Uterus (tissue), 4 donors: ENCODE data around the gene JAKMIP2. TPM values are rescaled to one million over a fixed set of nuclear protein-coding genes. Genes with fewer than 3 reads are reported as not detected.
"Not testable (repeated sequence)": the region's sequence is repeated elsewhere in the genome, so short reads cannot be mapped to it uniquely, and the experiment has no call there.

ENCODE experiments used
- DNase-seq, 2 donors: peaks; one replicate each; pipeline ENCODE4 v3.0.0-alpha.2; 2019 to 2020
- H3K27ac ChIP-seq, 2 donors: fragments of 200-600 bp; sonication (generic); 1 replicate in 1 of 2; 2 replicates in 1 of 2; pipeline ENCODE4 v1.5.1; 2016 to 2018
- H3K27me3 ChIP-seq, 2 donors: fragments of 200-600 bp; sonication (generic); one replicate each; pipeline ENCODE4 v1.5.1; 2018 to 2019; ENCODE audit warnings: control low read depth in 1 of 2
- H3K36me3 ChIP-seq, 2 donors: fragments of 200-600 bp; sonication (generic); one replicate each; pipeline ENCODE4 v1.5.1; 2019; ENCODE audit warnings: control low read depth in 1 of 2
- H3K4me1 ChIP-seq, 2 donors: fragments of 200-600 bp; sonication (generic); one replicate each; pipeline ENCODE4 v1.5.1; 2018 to 2019; ENCODE audit warnings: control low read depth in 1 of 2
- H3K4me3 ChIP-seq, 2 donors: fragments of 200-600 bp; sonication (generic); 1 replicate in 1 of 2; 2 replicates in 1 of 2; pipeline ENCODE4 v1.5.1; 2018 to 2019; ENCODE audit warnings: mild to moderate bottlenecking in 1 of 2
- H3K9me3 ChIP-seq, 2 donors: fragments of 200-600 bp; sonication (generic); one replicate each; pipeline ENCODE4 v1.5.1; 2019; ENCODE audit warnings: control low read depth in 1 of 2
- POLR2A ChIP-seq, 2 donors: fragments of 450-650 bp; IDR thresholded peaks; one replicate each; pipeline ENCODE4 v1.6.1; 2016; ENCODE audit warnings: antibody characterized with exemption in 2 of 2, mild to moderate bottlenecking in 1 of 2, moderate library complexity in 1 of 2
- intact Hi-C: fragments of 100-400 bp; cut with DNase I; formaldehyde crosslinking; loops from one replicate; pipeline ENCODE4 v1.15.1; 2023; ENCODE audit warnings: low total_unique reads
- total RNA-seq, 4 donors: library from RNA; depleted of rRNA in 3 of 4; stranded (reverse); fragments of >200 nt in 3 of 4; gene quantifications; one replicate each; pipeline versions ENCODE4 v1.1.0 to v1.2.4, GENCODE V29; 2014 to 2023
- TF ChIP-seq, protein P1 (sequence below), 4 experiments: fragments of 200-600 bp in 2 of 4; fragments of 450-650 bp in 2 of 4; sonication (generic) in 2 of 4; IDR thresholded peaks; one replicate each; pipeline ENCODE4 v1.5.1; 2016 to 2019; ENCODE audit warnings: antibody characterized with exemption in 4 of 4, mild to moderate bottlenecking in 2 of 4, moderate library complexity in 1 of 4
- donor health status: DM: yes; HTN: yes; CAD: no.

JAKMIP2 gene
- total RNA-seq, 4 donors from 2014 or later: 0.29 to 9.3 (median 5.0) TPM

DNA sequence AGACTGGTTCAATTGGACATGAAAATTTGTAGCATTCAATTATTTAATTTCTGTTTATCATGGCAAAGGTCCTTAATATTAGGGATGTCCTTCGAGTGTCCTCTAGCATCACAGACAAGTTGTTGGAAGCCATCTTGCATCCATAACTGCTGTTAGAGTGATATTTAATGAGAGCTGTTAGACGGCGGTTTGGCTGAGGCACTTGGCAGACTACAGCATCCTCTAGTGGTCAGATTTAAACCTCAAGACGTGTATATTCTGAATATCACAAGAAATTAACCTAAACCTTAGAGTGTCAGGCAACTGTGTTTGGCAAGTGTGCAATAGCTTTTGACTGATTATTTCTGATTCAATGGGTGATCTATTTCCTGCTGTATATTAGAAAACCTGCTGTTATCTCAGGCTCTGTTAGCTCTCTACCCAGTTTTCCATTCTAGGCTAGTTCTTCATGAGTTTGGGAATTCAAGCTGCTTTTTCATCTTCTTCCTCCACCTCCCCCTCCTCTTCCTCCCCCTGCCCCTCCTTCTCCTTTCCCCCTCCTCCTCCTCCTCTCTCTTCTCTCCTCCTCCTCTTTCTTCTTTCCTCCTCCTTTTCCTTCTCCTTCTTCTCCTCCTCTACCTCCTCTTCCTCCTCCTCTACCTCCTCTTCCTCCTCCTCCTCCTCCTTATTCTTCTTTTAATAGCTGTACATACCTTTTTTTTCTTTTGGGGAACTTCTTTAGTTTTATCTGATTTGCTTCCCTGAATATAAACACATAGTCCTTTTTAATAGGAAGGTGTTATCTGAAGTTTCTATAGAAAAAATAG, 40.4 kb upstream of the JAKMIP2 start:
- Histone ChIP-seq H3K9me3 (no peaks in the 10 kb centered on the region), H3K36me3 (no peaks in the 10 kb centered on the region), H3K27ac (no peak overlapping the region), H3K4me1 (no peaks in the 10 kb centered on the region), H3K4me3 (no peak overlapping the region), H3K27me3 (no peaks in the 10 kb centered on the region)
- peak in 1 of 2 donors; percentile 29 for DNase-seq
- TF ChIP-seq POLR2A (IDR thresholded peaks at IDR 0.05): no peak
- TF ChIP-seq, protein P1, sequence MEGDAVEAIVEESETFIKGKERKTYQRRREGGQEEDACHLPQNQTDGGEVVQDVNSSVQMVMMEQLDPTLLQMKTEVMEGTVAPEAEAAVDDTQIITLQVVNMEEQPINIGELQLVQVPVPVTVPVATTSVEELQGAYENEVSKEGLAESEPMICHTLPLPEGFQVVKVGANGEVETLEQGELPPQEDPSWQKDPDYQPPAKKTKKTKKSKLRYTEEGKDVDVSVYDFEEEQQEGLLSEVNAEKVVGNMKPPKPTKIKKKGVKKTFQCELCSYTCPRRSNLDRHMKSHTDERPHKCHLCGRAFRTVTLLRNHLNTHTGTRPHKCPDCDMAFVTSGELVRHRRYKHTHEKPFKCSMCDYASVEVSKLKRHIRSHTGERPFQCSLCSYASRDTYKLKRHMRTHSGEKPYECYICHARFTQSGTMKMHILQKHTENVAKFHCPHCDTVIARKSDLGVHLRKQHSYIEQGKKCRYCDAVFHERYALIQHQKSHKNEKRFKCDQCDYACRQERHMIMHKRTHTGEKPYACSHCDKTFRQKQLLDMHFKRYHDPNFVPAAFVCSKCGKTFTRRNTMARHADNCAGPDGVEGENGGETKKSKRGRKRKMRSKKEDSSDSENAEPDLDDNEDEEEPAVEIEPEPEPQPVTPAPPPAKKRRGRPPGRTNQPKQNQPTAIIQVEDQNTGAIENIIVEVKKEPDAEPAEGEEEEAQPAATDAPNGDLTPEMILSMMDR (IDR thresholded peaks at IDR 0.05): peak; percentile 68 to 90 (median 78)
- intact Hi-C loops: loop anchor here (10.0 kb wide), 1 partner anchor 198 kb away; no protein-coding TSS in a partner anchor

DNA sequence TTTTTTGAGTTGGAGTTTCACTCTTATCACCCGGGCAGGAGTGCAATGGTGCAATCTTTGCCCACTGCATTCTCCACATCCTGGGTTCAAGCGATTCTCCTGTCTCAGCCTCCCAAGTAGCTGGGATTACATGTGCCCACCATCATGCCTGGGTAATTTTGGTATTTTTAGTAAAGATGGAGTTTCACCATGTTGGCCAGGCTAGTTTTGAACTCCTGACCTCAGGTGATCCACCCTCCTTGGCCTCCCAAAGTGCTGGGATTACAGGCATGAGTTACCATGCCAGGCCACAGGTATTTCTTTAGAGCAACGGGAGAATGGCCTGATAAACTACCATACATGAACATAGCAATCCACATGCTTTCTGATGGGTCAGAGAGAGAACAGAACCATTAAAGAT, 39.7 kb upstream of the JAKMIP2 start:
- not testable (repeated sequence) for H3K27ac ChIP-seq, H3K27me3 ChIP-seq, H3K9me3 ChIP-seq, H3K4me1 ChIP-seq, H3K36me3 ChIP-seq, H3K4me3 ChIP-seq, DNase-seq
- intact Hi-C loops: loop anchor here (10.0 kb wide), 1 partner anchor 197 kb away; no protein-coding TSS in a partner anchor

DNA sequence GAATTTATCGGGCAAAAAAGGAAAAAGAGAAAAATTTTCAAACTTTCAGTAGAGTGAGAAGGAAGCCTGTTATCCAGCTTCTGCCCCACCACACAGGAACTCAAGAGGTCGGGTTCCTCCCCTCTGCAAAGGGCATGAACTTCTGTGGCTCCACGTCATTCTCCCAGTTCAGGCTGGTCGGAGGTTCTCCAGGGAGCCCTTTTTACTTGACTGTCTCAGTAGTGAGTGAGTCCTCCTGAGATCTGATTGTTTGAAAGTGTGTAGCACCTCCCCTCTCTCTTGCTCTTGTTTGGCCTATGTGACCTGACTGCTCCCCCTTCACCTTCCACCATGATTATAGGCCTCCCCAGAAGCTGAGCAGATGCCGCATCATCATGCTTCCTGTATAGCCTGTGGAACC, 39.2 kb upstream of the JAKMIP2 start:
- Histone ChIP-seq H3K9me3 (no peaks in the 10 kb centered on the region), H3K36me3 (no peaks in the 10 kb centered on the region), H3K27ac (no peak overlapping the region), H3K4me1 (no peaks in the 10 kb centered on the region), H3K27me3 (no peaks in the 10 kb centered on the region), H3K4me3 (no peak overlapping the region)
- intact Hi-C loops: loop anchor here (10.0 kb wide), 1 partner anchor 197 kb away; no protein-coding TSS in a partner anchor
- no peak for DNase-seq
- TF ChIP-seq, protein P1 (IDR thresholded peaks at IDR 0.05): no peak
- no peak for TF ChIP-seq POLR2A (IDR thresholded peaks at IDR 0.05)

DNA sequence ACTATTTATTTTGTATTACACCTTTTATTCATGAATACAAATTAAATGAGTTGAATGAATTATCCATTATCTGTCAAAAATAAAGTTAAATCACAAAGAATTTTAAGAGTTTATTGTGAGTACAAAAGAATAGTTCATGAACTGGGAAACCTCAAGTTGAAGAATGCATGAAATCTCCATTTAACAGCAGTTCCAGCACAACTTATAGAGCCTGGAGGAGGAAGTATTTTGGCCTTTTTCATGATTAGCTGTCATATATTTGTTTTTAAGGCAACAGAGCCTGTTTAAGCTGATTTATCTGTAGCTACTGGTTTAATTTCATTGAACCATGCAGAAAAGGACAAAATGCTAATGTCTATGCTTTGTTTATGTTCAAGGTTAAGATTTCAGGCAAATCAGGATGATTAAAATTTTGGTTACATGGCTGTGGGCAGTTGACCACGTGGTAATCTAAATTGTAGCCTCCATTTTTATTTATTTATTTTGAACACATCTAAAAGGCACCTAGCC, 36.8 kb upstream of the JAKMIP2 start:
- intact Hi-C loops: no loop called here
- TF ChIP-seq, protein P1 (IDR thresholded peaks at IDR 0.05): no peak
- Histone ChIP-seq H3K27ac (no peak overlapping the region), H3K36me3 (no peaks in the 10 kb centered on the region), H3K4me3 (no peak overlapping the region), H3K9me3 (no peaks in the 10 kb centered on the region), H3K27me3 (no peaks in the 10 kb centered on the region), H3K4me1 (no peaks in the 10 kb centered on the region)
- no peak for DNase-seq

DNA sequence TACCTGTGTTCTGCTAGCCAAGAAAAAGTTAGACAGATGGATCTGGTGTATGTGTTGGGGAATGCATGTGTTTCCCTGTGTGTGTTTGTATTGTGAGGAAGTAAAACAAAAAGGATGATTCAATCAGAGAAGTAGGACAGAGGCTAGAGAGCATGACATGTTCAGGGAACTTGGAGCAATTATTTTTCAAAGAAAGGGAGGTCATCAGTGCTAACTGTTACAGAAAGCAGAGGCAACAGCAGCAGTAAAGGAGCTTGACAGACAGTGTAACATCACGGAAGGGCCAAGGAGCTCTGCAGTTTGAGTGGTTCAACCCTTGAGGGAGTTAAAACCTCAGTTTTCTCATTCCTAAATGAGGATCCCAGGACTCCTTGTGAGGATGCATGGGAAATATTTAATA, 35.8 kb upstream of the JAKMIP2 start:
- no peaks in the 10 kb centered on the region for H3K4me1 ChIP-seq
- no peak overlapping the region for H3K4me3 ChIP-seq
- H3K27me3 ChIP-seq: no peaks in the 10 kb centered on the region
- H3K36me3 ChIP-seq: no peaks in the 10 kb centered on the region
- TF ChIP-seq, protein P1 (IDR thresholded peaks at IDR 0.05): no peak
- no peak for TF ChIP-seq POLR2A (IDR thresholded peaks at IDR 0.05)
- no peaks in the 10 kb centered on the region for H3K9me3 ChIP-seq
- intact Hi-C loops: no loop called here
- no peak for DNase-seq
- H3K27ac ChIP-seq: no peak overlapping the region
